Fibroblast of the aortic adventitia (primary cell): ENCODE measurements around the gene UBFD1. TPM values are rescaled to one million over a fixed set of nuclear protein-coding genes. Genes with fewer than 3 reads are reported as not detected.

Experiments used
- DNase-seq: peaks from one replicate; pipeline ENCODE4 v3.0.0-alpha.2; 2010; ENCODE audit warnings: low read depth
- H3K4me3 ChIP-seq: 2 replicates; pipeline ENCODE4 v1.5.1; 2011; ENCODE audit warnings: low read depth, mild to moderate bottlenecking, control low read depth, low read length, moderate library complexity
- total RNA-seq: library from RNA; depleted of rRNA; stranded (reverse); fragments of >200 nt; gene quantifications from 2 replicates; pipeline ENCODE4 v1.2.3, GENCODE V29; 2012; ENCODE audit warnings: low replicate concordance
- TF ChIP-seq, protein P1 (sequence below): IDR thresholded peaks from 2 replicates; pipeline ENCODE4 v1.5.1; 2011; ENCODE audit warnings: mild to moderate bottlenecking, low read length, control low read depth, inconsistent platforms; ENCODE audit not compliant: insufficient read depth

Gene UBFD1
- total RNA-seq, 1 donor = 89.1 TPM

DNA sequence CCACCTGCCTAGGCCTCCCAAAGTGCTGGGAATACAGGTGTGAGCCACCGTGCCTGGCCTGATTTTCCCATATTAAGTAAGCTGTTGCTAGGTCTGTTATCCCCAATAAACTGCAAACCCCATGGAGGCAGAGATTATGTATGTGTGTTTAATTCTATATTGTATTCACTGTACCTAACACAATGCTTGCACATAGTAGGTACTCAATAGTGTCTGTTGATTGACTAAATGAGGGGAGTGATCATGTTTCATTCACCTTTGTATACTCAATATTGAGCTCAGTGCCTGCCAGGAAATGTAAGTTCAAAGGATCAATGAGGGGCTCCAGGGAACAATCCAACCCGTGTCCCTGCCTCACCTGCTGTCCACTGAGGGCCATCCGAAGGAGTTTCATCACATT lies 32.6 kb upstream of the UBFD1 start:
- TF ChIP-seq, protein P1, sequence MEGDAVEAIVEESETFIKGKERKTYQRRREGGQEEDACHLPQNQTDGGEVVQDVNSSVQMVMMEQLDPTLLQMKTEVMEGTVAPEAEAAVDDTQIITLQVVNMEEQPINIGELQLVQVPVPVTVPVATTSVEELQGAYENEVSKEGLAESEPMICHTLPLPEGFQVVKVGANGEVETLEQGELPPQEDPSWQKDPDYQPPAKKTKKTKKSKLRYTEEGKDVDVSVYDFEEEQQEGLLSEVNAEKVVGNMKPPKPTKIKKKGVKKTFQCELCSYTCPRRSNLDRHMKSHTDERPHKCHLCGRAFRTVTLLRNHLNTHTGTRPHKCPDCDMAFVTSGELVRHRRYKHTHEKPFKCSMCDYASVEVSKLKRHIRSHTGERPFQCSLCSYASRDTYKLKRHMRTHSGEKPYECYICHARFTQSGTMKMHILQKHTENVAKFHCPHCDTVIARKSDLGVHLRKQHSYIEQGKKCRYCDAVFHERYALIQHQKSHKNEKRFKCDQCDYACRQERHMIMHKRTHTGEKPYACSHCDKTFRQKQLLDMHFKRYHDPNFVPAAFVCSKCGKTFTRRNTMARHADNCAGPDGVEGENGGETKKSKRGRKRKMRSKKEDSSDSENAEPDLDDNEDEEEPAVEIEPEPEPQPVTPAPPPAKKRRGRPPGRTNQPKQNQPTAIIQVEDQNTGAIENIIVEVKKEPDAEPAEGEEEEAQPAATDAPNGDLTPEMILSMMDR = no peak
- H3K4me3 ChIP-seq = no peak overlapping the region
- DNase-seq = no peak

DNA sequence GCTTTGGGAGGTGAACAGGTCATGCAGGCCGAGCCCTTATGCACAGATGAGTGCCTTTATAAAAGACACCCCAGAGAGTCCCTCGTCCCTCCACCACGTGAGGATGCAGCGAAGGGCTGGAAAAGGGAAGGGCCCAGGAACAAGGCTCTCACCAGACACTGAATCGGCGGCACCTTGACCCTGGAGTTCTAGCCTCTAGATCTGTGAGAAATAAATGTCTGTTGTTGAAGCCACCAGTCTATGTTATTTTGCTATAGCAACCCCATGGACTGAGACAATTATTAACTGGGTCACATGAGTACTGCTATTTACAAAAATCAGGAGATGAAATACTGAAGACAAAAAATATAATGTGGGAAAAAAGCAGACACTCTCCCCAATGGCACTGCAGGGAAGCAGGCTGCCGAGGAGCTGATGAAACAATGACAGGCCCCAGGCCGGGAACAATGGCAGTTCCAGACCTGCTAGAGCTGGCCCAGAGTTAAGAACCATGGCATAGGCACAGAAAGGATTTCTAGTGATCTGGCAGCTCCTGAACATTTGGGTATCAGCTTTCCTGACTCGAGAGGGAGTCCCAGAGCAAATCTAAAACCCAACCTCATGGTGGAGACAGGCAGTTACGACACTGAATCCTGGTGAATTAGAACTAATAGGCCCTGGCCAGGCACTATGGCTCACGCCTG lies 29.4 kb upstream of the UBFD1 start:
- DNase-seq = no peak
- H3K4me3 ChIP-seq = no peak overlapping the region
- TF ChIP-seq, protein P1 = no peak

DNA sequence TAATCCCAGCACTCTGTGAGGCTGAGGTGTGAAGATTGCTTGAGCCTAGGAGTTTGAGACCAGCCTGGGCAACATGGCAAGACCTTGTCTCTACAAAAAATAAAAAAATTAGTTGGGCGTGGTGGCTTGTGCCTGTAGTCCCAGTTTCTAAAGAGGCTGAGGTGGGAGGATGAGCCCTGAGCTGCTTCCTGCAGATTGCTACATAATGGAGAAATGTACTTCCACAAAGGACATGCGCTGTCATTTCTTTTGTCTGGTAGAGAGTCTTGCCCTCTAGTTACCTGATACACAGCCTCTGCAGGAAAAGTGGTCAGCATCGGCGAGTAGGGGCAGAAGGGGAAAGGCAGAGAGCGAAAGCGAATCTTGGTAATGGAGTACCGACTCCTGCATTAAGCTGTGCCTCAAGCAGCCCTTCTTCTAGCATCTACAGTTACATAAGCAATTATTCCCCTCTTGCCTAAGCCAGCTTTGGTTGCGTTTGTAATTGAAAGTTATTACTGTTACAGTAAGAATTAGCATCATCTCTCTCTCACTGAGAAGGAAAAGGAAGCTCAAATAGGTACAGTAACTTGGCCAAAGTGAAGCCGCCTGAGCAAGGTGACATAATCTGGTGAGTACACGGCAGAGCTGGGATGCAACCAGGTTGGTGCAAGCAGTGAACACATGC lies 28.8 kb upstream of the UBFD1 start:
- no peak for DNase-seq
- TF ChIP-seq, protein P1 = no peak
- H3K4me3 ChIP-seq = no peak overlapping the region

DNA sequence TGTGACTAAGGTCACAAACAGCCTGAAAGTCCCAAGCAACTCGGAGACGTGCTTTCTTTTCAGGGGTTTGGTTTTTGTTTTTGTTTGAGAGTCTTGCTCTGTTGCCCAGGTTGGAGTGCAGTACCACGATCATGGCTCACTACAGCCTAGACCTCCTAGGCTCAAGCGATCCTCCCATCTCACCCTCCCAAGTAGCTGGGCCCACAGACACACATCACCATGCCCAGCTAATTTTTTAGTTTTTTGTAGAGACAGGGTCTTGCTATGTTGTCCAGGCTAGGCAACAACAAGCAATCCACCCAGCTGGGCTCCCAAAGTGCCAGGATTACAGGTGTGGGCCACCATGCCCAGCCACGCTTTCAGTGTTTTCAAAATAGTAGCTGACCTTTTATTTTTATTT lies 27.5 kb upstream of the UBFD1 start:
- H3K4me3 ChIP-seq = no peak overlapping the region
- DNase-seq = no peak
- TF ChIP-seq, protein P1 = no peak

DNA sequence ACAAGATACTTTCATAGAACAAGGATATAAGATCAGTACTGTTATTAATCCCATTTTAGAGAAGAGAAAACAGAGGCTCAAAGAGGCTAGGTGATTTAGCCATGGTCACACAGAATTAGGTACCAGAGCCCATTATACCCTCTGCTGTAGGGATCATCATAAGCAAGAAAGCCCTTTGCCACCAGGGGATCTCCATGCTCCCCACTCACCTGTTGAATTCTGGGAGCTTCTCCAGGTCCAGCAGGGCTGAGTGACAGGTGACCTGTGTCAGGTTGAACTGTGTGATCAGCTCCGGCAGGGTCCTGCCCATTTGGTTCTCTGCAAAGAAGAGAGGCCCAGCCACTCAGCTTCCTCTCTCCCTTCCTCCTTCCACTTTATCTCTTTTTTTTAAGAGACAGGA lies 25.1 kb upstream of the UBFD1 start:
- TF ChIP-seq, protein P1 = no peak
- DNase-seq = no peak
- no peak overlapping the region for H3K4me3 ChIP-seq

DNA sequence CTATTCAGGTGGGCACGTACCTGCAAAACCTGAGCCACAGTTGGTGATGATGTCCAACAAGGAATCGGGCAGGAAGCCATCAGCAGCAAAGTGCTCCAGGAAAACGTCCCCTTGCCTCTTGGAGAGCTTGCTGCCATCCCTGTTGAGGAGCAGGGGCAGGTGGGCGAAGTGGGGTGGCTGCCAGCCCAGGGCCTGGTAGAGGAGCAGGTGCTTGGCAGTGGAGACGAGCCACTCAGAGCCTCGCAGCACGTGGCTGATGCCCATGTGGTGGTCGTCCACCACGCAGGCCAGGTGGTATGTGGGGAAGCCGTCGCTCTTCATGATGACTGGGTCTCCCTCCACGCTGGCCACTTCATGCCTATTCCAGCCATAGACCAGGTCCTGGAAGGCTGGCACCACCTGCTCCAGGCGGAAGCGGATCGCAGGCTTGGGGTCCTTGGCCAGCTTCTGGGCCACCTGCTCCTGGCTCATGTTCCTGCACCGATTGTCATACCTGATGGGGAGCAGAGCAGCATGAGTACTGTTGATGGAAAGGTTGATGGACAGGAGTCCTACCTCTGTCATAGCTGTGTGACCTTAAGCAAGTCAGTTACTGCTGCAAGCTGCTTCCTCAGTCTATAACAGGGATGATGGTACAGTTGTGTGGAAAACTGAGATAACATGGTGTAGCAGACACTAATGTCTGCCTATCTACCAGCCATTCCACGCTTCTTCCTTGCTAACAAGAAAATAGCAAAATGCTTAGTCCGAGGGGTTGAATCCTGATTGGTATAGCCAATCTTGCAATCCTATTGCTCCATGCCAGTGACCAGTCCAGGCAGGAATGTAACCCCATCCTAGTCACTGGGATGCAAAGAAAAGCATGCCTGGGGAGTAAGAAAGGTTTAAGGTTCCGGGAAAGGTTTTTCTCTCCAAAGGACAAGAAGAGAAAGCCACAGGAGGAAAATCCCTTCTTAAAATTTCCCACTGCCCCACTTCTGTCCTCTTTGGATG lies 22.4 kb upstream of the UBFD1 start:
- no peak overlapping the region for H3K4me3 ChIP-seq
- DNase-seq = no peak
- TF ChIP-seq, protein P1 = no peak
